CD14-positive monocyte (primary cell): ENCODE data around the gene CHRNA3. TPM values are rescaled to one million over a fixed set of nuclear protein-coding genes. Genes with fewer than 3 reads are reported as not detected.
A peak's percentile ranks its signal among the peaks of the same experiment; 100 is the strongest.

Experiments
- DNase-seq, 3 donors: peaks; one replicate each; pipeline ENCODE4 v3.0.0-alpha.2; 2011 to 2022
- H2AFZ ChIP-seq: 2 replicates; pipeline ENCODE4 v1.6.0; 2012; ENCODE audit warnings: mild to moderate bottlenecking, low read depth, low read length, inconsistent platforms; ENCODE audit not compliant: insufficient read depth, poor library complexity, severe bottlenecking
- H3K27ac ChIP-seq, 2 donors: 1 replicate in 1 of 2; 2 replicates in 1 of 2; pipeline ENCODE4 v1.5.1; 2012 to 2013; ENCODE audit warnings: low read length in 2 of 2, control low read depth in 1 of 2, inconsistent platforms in 1 of 2, low read depth in 1 of 2, mild to moderate bottlenecking in 1 of 2
- H3K27me3 ChIP-seq, 2 donors: one replicate each; pipeline versions ENCODE4 v1.6.0 to v1.6.1; 2011 to 2013; ENCODE audit warnings: low read length in 2 of 2; ENCODE audit not compliant: control insufficient read depth in 2 of 2, insufficient read depth in 2 of 2
- H3K36me3 ChIP-seq, 2 donors: replicated peaks in 1 of 2; 1 replicate in 1 of 2; 2 replicates in 1 of 2; pipeline versions ENCODE4 v1.5.1 to v1.6.1; 2012 to 2013; ENCODE audit warnings: low read length in 2 of 2, control low read depth in 1 of 2, inconsistent platforms in 1 of 2, mild to moderate bottlenecking in 1 of 2; ENCODE audit not compliant: insufficient read depth in 2 of 2, control insufficient read depth in 1 of 2
- H3K4me1 ChIP-seq, 2 donors: 1 replicate in 1 of 2; 2 replicates in 1 of 2; pipeline versions ENCODE4 v1.5.1 to v1.6.1; 2012 to 2013; ENCODE audit warnings: low read length in 2 of 2, control low read depth in 1 of 2, inconsistent platforms in 1 of 2, mild to moderate bottlenecking in 1 of 2, moderate library complexity in 1 of 2; ENCODE audit not compliant: insufficient read depth in 2 of 2, control insufficient read depth in 1 of 2
- H3K4me2 ChIP-seq: replicated peaks from 2 replicates; pipeline ENCODE3; 2012; ENCODE audit warnings: low read length, moderate library complexity, mild to moderate bottlenecking; ENCODE audit not compliant: poor library complexity, severe bottlenecking; ENCODE audit errors: extremely low read depth
- H3K4me3 ChIP-seq, 3 experiments: fragments of 200-600 bp in 1 of 3; sonication (generic) in 1 of 3; replicated peaks in 1 of 3; 1 replicate in 2 of 3; 2 replicates in 1 of 3; pipeline ENCODE4 v1.5.1; 2011 to 2013; ENCODE audit warnings: low read length in 3 of 3, mild to moderate bottlenecking in 3 of 3, control low read depth in 2 of 3, low read depth in 2 of 3, inconsistent platforms in 1 of 3, moderate library complexity in 1 of 3
- H3K79me2 ChIP-seq: 2 replicates; pipeline ENCODE4 v1.6.0; 2012; ENCODE audit warnings: mild to moderate bottlenecking, control low read depth, inconsistent platforms, low read length, moderate library complexity; ENCODE audit not compliant: insufficient read depth
- H3K9ac ChIP-seq: 2 replicates; pipeline ENCODE4 v1.6.0; 2017; ENCODE audit warnings: low read length, mild to moderate bottlenecking; ENCODE audit not compliant: insufficient read depth, poor library complexity, severe bottlenecking
- H3K9me3 ChIP-seq, 2 donors: replicated peaks in 1 of 2; 1 replicate in 1 of 2; 2 replicates in 1 of 2; pipeline versions ENCODE4 v1.5.1 to v1.6.1; 2012 to 2013; ENCODE audit warnings: low read length in 2 of 2, control low read depth in 1 of 2; ENCODE audit not compliant: control insufficient read depth in 1 of 2, insufficient read depth in 1 of 2
- H4K20me1 ChIP-seq: 2 replicates; pipeline ENCODE4 v1.6.0; 2012; ENCODE audit warnings: mild to moderate bottlenecking, low read length, control low read depth, moderate library complexity; ENCODE audit not compliant: insufficient read depth
- H3K27ac Mint-ChIP-seq, 7 donors: one replicate each; pipeline ENCODE4 v1.8.0; 2020; ENCODE audit warnings: mild to moderate bottlenecking in 7 of 7, mixed read lengths in 7 of 7, moderate library complexity in 6 of 7, inconsistent platforms in 2 of 7
- H3K27me3 Mint-ChIP-seq, 3 donors: one replicate each; pipeline ENCODE4 v1.8.0; 2021 to 2022; ENCODE audit warnings: low read depth in 3 of 3, mild to moderate bottlenecking in 3 of 3, mixed read lengths in 3 of 3, moderate library complexity in 3 of 3, inconsistent platforms in 1 of 3
- H3K36me3 Mint-ChIP-seq, 2 donors: one replicate each; pipeline ENCODE4 v1.8.0; 2020; ENCODE audit warnings: mixed read lengths in 2 of 2, inconsistent platforms in 1 of 2, mild to moderate bottlenecking in 1 of 2
- H3K4me1 Mint-ChIP-seq: one replicate; pipeline ENCODE4 v1.8.0; 2020; ENCODE audit warnings: mild to moderate bottlenecking, mixed read lengths
- H3K4me3 Mint-ChIP-seq, 2 donors: one replicate each; pipeline ENCODE4 v1.8.0; 2020; ENCODE audit warnings: mild to moderate bottlenecking in 2 of 2, mixed read lengths in 2 of 2, moderate library complexity in 1 of 2
- H3K9me3 Mint-ChIP-seq, 7 donors: one replicate each; pipeline ENCODE4 v1.8.0; 2020 to 2022; ENCODE audit warnings: mixed read lengths in 7 of 7, mild to moderate bottlenecking in 6 of 7, moderate library complexity in 6 of 7, inconsistent platforms in 2 of 7
- whole genome bisulfite sequencing: methylation state at CpG from one replicate; pipeline ENCODE4 v1.1.5; 2013; ENCODE audit warnings: missing lambda C conversion rate; ENCODE audit not compliant: insufficient coverage; 5-methylcytosine and 5-hydroxymethylcytosine counted together
- intact Hi-C, 2 donors: fragments of 100-400 bp; cut with micrococcal nuclease; formaldehyde crosslinking; loops; one replicate each; pipeline versions ENCODE4 v1.15.0 to v1.15.1; 2023
- polyA plus RNA-seq, 3 donors: library from polyadenylated mRNA; depleted of rRNA in 1 of 3; unstranded in 2 of 3; stranded (reverse) in 1 of 3; fragments of 300-500 nt in 2 of 3; fragments of >200 nt in 1 of 3; fragmentation: Illumina TruSeq in 2 of 3; gene quantifications; 1 replicate in 2 of 3; 2 replicates in 1 of 3; pipeline ENCODE4 v1.2.3, GENCODE V29; 2012 to 2021
- TF ChIP-seq, protein P1 (sequence below): fragments of 200-600 bp; IDR thresholded peaks from one replicate; pipeline ENCODE4 v1.8.0; 2022; ENCODE audit warnings: antibody characterized with exemption, mild to moderate bottlenecking

Gene CHRNA3
- polyA plus RNA-seq, 3 donors, result not detected

DNA sequence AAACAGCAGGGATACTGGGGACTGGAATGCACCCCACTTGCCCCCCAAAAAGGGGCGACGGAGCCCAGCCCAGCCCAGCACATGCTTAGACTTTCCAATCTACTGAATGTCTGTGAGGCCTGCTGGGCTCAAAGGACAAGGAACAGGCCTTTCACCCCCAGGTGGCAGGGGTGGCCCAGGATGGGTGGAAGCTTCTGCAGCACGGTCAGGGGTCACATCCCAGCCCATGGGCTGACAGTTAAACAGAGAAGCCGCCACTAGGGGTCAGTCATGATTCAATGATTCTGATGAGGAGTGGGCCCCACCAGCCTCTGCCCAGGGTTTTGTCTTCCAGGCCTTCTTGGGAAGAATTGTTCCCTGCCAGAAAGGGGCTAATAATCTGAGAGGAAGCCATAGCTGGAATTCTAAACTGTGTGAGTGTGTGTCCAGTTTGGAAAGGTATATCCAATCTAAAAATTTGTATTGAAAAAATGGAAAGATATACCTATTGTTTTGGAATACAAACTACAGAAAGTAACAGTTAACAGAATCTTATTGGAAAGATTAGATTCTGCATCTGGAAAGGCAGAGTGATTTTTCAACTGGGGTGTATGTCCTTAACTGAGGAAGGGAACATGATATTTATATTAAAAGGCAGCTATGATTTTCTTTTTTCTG, 18.0 kb upstream of the CHRNA3 start:
- 0% methylated on average over 2 of the region's 4 CpGs for WGBS
- Mint-ChIP-seq H3K36me3 (no peaks in the 10 kb centered on the region), H3K27ac (no peak overlapping the region), H3K4me3 (no peak overlapping the region), H3K9me3 (peaks cover 0 to 5% (median 0%) of the 10 kb centered on the region in 7 donors), H3K27me3 (peaks cover 16 to 27% (median 27%) of the 10 kb centered on the region in 3 donors), H3K4me1 (peaks cover 14% of the 10 kb centered on the region)
- DNase-seq, result peak in 2 of 3 donors; percentile 29 to 33
- H3K36me3 ChIP-seq, result no peaks in the 10 kb centered on the region
- no peak overlapping the region for H3K9ac ChIP-seq
- H3K4me3 ChIP-seq, result no peak overlapping the region
- no peak overlapping the region for H3K4me2 ChIP-seq
- intact Hi-C loops, result no loop called here
- peaks cover 9 to 12% of the 10 kb centered on the region in 2 donors for H3K4me1 ChIP-seq
- no peaks in the 10 kb centered on the region for H4K20me1 ChIP-seq
- H3K27me3 ChIP-seq, result peaks cover 0 to 21% of the 10 kb centered on the region in 2 donors
- TF ChIP-seq, protein P1, sequence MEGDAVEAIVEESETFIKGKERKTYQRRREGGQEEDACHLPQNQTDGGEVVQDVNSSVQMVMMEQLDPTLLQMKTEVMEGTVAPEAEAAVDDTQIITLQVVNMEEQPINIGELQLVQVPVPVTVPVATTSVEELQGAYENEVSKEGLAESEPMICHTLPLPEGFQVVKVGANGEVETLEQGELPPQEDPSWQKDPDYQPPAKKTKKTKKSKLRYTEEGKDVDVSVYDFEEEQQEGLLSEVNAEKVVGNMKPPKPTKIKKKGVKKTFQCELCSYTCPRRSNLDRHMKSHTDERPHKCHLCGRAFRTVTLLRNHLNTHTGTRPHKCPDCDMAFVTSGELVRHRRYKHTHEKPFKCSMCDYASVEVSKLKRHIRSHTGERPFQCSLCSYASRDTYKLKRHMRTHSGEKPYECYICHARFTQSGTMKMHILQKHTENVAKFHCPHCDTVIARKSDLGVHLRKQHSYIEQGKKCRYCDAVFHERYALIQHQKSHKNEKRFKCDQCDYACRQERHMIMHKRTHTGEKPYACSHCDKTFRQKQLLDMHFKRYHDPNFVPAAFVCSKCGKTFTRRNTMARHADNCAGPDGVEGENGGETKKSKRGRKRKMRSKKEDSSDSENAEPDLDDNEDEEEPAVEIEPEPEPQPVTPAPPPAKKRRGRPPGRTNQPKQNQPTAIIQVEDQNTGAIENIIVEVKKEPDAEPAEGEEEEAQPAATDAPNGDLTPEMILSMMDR, result peak; percentile 37
- no peak overlapping the region for H2AFZ ChIP-seq
- no peaks in the 10 kb centered on the region for H3K79me2 ChIP-seq
- no peak overlapping the region for H3K27ac ChIP-seq
- no peaks in the 10 kb centered on the region for H3K9me3 ChIP-seq

DNA sequence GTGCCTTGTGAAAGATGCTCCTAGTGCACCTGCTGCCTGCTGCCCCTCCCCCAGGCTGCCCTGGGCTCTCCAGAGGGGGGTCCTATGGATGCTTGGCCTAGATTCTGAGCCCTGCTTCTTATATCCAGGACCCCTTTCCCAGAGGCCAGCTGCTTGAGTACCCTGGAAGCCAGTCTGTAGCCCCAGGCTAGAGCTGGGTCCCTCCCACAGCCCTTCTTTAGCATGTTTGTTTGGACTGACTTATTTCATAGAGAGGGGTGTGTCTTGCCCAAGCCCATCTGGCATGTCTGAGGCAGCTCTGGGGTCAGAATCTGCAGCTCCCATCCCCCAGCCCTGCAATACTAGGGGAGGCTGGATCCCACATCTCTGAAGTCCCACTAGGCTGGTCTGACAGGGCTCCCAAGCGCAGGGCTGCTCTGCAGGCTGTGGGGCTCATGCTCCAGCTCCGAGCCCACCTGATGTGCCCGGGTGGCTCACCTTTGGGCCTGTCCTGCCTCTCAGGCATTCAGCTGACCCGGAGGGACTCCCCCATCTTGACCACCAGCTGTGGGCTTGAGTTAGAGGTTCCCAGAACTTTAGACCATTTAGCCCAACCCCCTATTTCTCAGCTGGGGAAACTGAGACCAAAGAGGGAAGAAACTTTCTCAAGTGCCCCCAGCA, 17.1 kb upstream of the CHRNA3 start:
- peaks cover 14% of the 10 kb centered on the region for H3K4me1 Mint-ChIP-seq
- H3K36me3 ChIP-seq, result no peaks in the 10 kb centered on the region
- TF ChIP-seq, protein P1, result no peak
- no peaks in the 10 kb centered on the region for H4K20me1 ChIP-seq
- no peak overlapping the region for H3K4me3 ChIP-seq
- intact Hi-C loops, result no loop called here
- H3K79me2 ChIP-seq, result no peaks in the 10 kb centered on the region
- H3K9me3 ChIP-seq, result peaks cover 4 to 7% of the 10 kb centered on the region in 2 donors
- no peak overlapping the region for H3K27ac Mint-ChIP-seq
- no peaks in the 10 kb centered on the region for H3K36me3 Mint-ChIP-seq
- no peak overlapping the region for H3K4me2 ChIP-seq
- no peak overlapping the region for H3K27ac ChIP-seq
- no peak overlapping the region for H2AFZ ChIP-seq
- peaks cover 16 to 30% (median 28%) of the 10 kb centered on the region in 3 donors for H3K27me3 Mint-ChIP-seq
- H3K4me3 Mint-ChIP-seq, result no peak overlapping the region
- H3K9ac ChIP-seq, result no peak overlapping the region
- peaks cover 0 to 21% of the 10 kb centered on the region in 2 donors for H3K27me3 ChIP-seq
- WGBS, result 100% methylated on average over 3 of the region's 4 CpGs
- peaks cover 9 to 12% of the 10 kb centered on the region in 2 donors for H3K4me1 ChIP-seq
- H3K9me3 Mint-ChIP-seq, result peaks cover 3 to 14% (median 8%) of the 10 kb centered on the region in 7 donors
- DNase-seq, result no peak
